Activated naive CD4-positive, alpha-beta T cell treated with anti-CD3 and anti-CD28 coated beads for 36 hours (primary cell): ENCODE measurements around the gene SLC25A26. TPM values are rescaled to one million over a fixed set of nuclear protein-coding genes. Genes with fewer than 3 reads are reported as not detected.
"Not testable (repeated sequence)": the region's sequence is repeated elsewhere in the genome, so short reads cannot be mapped to it uniquely, and the experiment has no call there.

Experiments used
- CTCF ChIA-PET: fragments of 350-600 bp; sonication (Branson Sonifier 250); formaldehyde crosslinking; loops from one replicate; lab custom pipeline; 2021; ENCODE audit warnings: antibody characterized with exemption; lab: Charles Lee
- DNase-seq: peaks from one replicate; pipeline ENCODE4 v3.0.0-alpha.2; 2020
- H3K27ac Mint-ChIP-seq: one replicate; pipeline ENCODE4 v1.8.0; 2021; ENCODE audit warnings: mild to moderate bottlenecking, mixed read lengths
- H3K27me3 Mint-ChIP-seq: one replicate; pipeline ENCODE4 v1.8.0; 2021; ENCODE audit warnings: low read depth, mixed read lengths
- H3K36me3 Mint-ChIP-seq: one replicate; pipeline ENCODE4 v1.8.0; 2021; ENCODE audit warnings: low read depth, mixed read lengths
- H3K4me1 Mint-ChIP-seq: one replicate; pipeline ENCODE4 v1.8.0; 2021; ENCODE audit warnings: low read depth, mixed read lengths
- H3K4me3 Mint-ChIP-seq: one replicate; pipeline ENCODE4 v1.8.0; 2021; ENCODE audit warnings: mild to moderate bottlenecking, moderate library complexity, mixed read lengths
- H3K9me3 Mint-ChIP-seq: one replicate; pipeline ENCODE4 v1.8.0; 2021; ENCODE audit warnings: mixed read lengths
- intact Hi-C: fragments of 100-400 bp; cut with micrococcal nuclease; formaldehyde crosslinking; loops from one replicate; pipeline ENCODE4 v1.15.1; 2023
- total RNA-seq, 2 experiments: library from RNA; stranded (reverse); gene quantifications; one replicate each; pipeline ENCODE4 v1.2.3, GENCODE V29; 2021

The SLC25A26 gene
- total RNA-seq, 2 experiments from 2014 or later, result 25.3 to 26.3 TPM

DNA sequence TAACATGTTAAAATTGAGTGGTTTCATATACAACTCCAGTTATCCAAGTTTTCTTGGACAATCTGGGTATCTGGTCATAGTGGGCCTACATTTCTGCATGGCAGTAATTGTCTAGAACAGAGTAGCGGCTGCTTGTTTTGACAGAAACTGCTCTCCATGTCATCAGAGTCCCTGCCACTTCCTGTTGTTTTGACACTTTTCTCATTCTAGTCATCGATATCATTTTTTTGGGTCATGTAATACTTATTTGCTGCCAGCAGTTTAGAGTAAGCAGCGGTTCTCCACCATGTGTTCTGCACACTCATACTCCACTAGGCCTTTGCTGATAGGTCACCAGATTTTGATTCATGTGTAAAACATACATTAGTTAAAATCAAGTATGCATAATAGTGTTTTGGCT is 81.5 kb downstream of the SLC25A26 start:
- DNase-seq, result peak; percentile 56
- Mint-ChIP-seq H3K27ac (peak overlapping the region; percentile 91), H3K4me3 (no peak overlapping the region), H3K9me3 (peaks cover 14% of the 10 kb centered on the region), H3K4me1 (peaks cover 72% of the 10 kb centered on the region), H3K36me3 (peaks cover 35% of the 10 kb centered on the region), H3K27me3 (no peaks in the 10 kb centered on the region)
- CTCF ChIA-PET, result interaction anchor here (0.9 to 1.3 kb wide), 2 partner anchors 27 to 106 kb away, joined by 3 to 4 read pairs; no protein-coding TSS in a partner anchor
- intact Hi-C loops, result loop anchor here (1.0 to 10.0 kb wide), 7 partner anchors 25 to 773 kb away; partner anchors contain the start of genes LRIG1 and SLC25A26

DNA sequence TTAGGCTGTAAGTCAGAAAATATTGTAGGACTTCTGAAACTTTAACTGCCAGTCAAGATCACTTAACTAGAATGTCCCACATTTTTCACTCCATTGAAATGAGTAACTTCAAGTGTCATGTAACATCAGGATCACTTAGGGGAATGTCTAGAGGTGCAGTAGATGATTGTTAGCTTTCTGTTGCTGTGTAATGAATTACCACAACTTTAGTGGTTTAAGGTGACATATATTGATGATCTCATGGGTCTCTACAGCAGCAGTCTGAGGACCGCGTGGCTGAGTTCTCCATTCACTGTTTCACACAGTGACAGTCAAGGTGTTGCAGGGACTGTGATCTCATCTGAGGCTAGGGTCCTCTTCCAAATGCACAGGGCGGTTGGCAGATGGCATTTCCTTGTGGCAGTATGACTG is 82.7 kb downstream of the SLC25A26 start:
- Mint-ChIP-seq H3K36me3 (peaks cover 35% of the 10 kb centered on the region), H3K4me1 (peaks cover 69% of the 10 kb centered on the region), H3K9me3 (peaks cover 14% of the 10 kb centered on the region), H3K27ac (peak overlapping the region; percentile 91), H3K4me3 (no peak overlapping the region), H3K27me3 (no peaks in the 10 kb centered on the region)
- DNase-seq, result peak; percentile 65
- intact Hi-C loops, result loop anchor here (1.0 to 10.0 kb wide), 5 partner anchors 27 to 771 kb away; partner anchors contain the start of gene SLC25A26
- CTCF ChIA-PET, result interaction anchor here (1.3 kb wide), 1 partner anchor 105 kb away, joined by 4 read pairs; no protein-coding TSS in a partner anchor

DNA sequence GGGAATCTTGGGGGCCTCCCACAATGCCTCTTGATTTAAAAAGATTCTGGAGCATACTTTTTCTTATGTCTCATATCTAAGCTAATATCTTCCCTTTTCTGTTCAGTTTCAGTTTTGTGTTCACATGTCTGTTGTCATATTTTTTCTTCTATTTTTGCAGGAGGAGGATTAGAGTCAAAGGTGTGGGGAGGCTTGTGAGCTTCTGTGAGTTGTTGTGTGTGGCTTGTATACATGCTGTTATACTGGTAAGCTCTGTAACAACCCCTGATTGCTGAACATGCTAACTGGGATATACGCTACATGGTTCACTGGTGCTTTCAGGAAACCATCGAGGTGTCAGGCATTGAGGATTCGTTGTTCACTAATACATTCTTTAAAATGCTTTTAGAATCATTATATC is 83.5 kb downstream of the SLC25A26 start:
- Mint-ChIP-seq H3K4me3 (no peak overlapping the region), H3K4me1 (peaks cover 64% of the 10 kb centered on the region), H3K36me3 (peaks cover 35% of the 10 kb centered on the region), H3K27ac (peak overlapping the region; percentile 91), H3K27me3 (no peaks in the 10 kb centered on the region), H3K9me3 (peaks cover 14% of the 10 kb centered on the region)
- intact Hi-C loops, result loop anchor here (10.0 kb wide), 1 partner anchor 771 kb away; no protein-coding TSS in a partner anchor
- no peak for DNase-seq
- CTCF ChIA-PET, result no interaction called here

DNA sequence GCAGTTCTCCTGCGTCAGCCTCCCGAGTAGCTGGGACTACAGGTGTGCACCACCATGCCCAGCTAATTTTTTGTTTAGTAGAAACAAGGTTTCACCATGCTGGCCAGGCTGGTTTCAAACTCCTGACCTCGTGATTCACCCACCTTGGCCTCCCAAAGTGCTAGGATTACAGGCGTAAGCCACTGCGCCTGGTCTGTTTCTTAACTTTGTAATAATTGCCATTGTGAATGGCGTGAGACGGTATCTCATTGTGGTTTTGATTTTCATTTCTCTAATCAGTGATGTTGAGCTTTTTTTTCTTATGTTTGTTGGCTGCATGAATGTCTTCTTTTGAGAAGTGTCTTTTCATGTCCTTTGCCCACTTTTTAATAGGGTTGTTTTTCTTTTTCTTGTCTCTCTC is 85.3 kb downstream of the SLC25A26 start:
- H3K27me3 Mint-ChIP-seq, H3K4me3 Mint-ChIP-seq, DNase-seq, H3K27ac Mint-ChIP-seq, CTCF ChIA-PET: not testable (repeated sequence)
- Mint-ChIP-seq H3K9me3 (peaks cover 14% of the 10 kb centered on the region), H3K36me3 (peaks cover 35% of the 10 kb centered on the region), H3K4me1 (peaks cover 57% of the 10 kb centered on the region)
- intact Hi-C loops, result loop anchor here (10.0 kb wide), 1 partner anchor 769 kb away; no protein-coding TSS in a partner anchor

DNA sequence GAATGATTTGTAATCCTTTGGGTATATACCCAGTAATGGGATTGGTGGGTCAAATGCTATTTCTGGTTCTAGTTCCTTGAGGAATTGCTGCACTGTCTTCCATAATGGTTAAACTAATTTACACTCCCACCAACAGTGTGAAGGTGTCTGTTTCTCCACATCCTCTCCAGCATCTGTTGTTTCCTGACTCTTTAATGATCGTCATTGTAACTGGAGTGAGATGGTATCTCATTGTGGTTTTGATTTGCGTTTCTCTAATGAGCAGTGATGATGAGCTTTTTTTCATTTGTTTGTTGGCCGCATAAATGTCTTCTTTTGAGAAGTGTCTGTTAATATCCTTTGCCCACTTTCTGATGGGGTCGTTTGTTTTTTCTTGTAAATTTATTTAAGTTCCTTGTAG is 86.2 kb downstream of the SLC25A26 start:
- DNase-seq, H3K27ac Mint-ChIP-seq, H3K27me3 Mint-ChIP-seq, CTCF ChIA-PET, H3K4me3 Mint-ChIP-seq: not testable (repeated sequence)
- peaks cover 34% of the 10 kb centered on the region for H3K36me3 Mint-ChIP-seq
- H3K9me3 Mint-ChIP-seq, result peaks cover 14% of the 10 kb centered on the region
- peaks cover 49% of the 10 kb centered on the region for H3K4me1 Mint-ChIP-seq
- intact Hi-C loops, result loop anchor here (10.0 kb wide), 1 partner anchor 768 kb away; no protein-coding TSS in a partner anchor

DNA sequence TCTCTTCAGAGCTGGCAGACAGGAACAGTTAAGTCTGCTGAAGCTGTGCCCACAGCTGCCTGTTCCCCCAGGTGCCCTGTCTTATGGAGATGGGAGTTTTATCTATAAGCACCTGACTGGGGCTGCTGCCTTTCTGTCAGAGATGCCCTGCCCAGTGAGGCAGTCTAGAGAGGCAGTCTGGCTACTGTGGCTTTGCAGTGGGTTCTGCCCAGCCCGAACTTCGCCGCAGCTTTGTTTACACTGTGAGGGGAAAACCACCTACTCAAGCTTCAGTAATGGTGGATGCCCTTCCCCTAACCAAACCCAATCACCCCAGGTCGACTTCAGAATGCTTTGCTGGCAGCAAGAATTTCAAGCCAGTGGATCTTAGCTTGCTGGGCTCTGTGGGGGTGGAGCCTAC is 91.2 kb downstream of the SLC25A26 start:
- Mint-ChIP-seq H3K9me3 (peaks cover 10% of the 10 kb centered on the region), H3K4me3 (no peak overlapping the region), H3K4me1 (peaks cover 28% of the 10 kb centered on the region), H3K36me3 (peaks cover 17% of the 10 kb centered on the region), H3K27me3 (no peaks in the 10 kb centered on the region), H3K27ac (no peak overlapping the region)
- DNase-seq, result no peak
- intact Hi-C loops, result no loop called here
- CTCF ChIA-PET, result no interaction called here

DNA sequence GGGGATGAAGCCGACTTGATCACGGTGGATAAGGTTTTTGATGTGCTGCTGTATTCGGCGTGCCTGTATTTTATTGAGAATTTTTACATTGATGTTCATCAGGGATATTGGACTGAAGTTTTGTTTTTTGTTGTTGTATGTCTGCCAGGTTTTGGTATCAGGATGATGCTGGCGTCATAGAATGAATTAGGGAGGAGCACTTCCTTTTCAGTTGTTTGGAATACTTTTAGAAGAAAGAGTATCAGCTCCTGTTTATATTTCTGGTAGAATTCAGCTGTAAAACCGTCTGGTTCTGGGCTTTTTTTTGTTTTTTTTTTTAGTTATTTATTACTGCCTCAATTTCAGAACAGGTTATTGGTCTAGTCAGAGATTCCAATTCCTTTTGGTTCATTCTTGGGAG is 93.7 kb downstream of the SLC25A26 start:
- peaks cover 22% of the 10 kb centered on the region for H3K36me3 Mint-ChIP-seq
- intact Hi-C loops, result no loop called here
- H3K4me3 Mint-ChIP-seq, result no peak overlapping the region
- no peaks in the 10 kb centered on the region for H3K27me3 Mint-ChIP-seq
- peaks cover 10% of the 10 kb centered on the region for H3K9me3 Mint-ChIP-seq
- peaks cover 19% of the 10 kb centered on the region for H3K4me1 Mint-ChIP-seq
- DNase-seq, result no peak
- CTCF ChIA-PET, result no interaction called here
- H3K27ac Mint-ChIP-seq, result no peak overlapping the region

DNA sequence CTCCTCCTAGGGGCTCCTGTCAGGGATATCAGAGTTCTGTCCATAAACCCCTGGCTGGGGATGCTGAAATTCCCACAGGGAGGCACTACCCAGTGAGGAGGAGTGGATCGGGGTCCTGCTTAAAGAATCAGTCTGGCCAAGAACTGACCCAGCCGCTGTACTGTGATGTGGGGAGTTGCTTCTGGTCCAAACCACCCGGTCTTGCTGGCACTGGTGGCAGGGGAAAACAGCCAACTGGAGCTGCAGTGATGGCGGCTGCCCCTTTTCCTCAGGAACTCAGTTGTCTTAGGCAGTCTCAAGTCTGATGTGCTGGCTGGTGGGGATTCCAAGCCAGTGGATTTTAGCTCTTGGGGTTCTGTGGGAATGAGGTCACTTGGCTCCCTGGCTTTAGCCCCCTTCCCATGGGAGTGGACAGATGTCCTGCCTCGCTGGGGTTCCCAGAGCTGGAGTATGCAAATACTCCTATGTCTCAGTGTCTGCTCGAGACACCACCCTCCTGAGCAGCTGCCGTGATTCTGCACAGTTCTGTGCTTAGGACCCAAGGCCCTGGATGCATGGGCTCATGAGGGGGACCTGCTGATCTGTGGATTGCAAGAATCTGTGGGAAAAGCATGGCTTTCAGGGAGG is 97.1 kb downstream of the SLC25A26 start:
- Mint-ChIP-seq H3K4me3 (no peak overlapping the region), H3K27me3 (no peaks in the 10 kb centered on the region), H3K36me3 (peaks cover 34% of the 10 kb centered on the region), H3K27ac (no peak overlapping the region), H3K4me1 (peaks cover 22% of the 10 kb centered on the region), H3K9me3 (peaks cover 6% of the 10 kb centered on the region)
- CTCF ChIA-PET, result interaction anchor here (0.6 to 1.5 kb wide), 3 partner anchors 65 to 497 kb away, joined by 3 to 5 read pairs (median 4); no protein-coding TSS in a partner anchor
- intact Hi-C loops, result no loop called here
- no peak for DNase-seq

DNA sequence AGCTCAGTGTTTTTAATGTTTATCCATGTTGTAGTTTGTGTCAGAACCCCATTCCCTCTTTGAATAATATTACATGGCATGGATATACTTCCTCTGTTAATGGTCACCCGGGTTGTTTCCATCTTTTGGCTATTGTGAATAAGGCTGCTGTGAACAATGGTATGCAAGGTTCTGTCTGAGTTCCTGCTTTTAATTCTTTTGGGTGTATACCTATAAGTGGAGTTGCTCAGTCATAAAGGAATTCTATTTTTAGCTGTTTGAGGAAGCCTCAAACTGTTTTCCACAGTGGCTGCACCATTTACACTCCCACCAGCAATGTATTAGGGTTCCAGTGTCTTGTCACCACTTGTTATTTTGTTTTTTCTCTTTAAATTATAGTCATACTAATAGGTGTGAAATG is 99.6 kb downstream of the SLC25A26 start:
- no peak for DNase-seq
- Mint-ChIP-seq H3K4me3 (no peak overlapping the region), H3K27me3 (no peaks in the 10 kb centered on the region), H3K4me1 (peaks cover 10% of the 10 kb centered on the region), H3K36me3 (peaks cover 28% of the 10 kb centered on the region), H3K9me3 (peaks cover under 1% of the 10 kb centered on the region), H3K27ac (no peak overlapping the region)
- CTCF ChIA-PET, result no interaction called here
- intact Hi-C loops, result no loop called here

DNA sequence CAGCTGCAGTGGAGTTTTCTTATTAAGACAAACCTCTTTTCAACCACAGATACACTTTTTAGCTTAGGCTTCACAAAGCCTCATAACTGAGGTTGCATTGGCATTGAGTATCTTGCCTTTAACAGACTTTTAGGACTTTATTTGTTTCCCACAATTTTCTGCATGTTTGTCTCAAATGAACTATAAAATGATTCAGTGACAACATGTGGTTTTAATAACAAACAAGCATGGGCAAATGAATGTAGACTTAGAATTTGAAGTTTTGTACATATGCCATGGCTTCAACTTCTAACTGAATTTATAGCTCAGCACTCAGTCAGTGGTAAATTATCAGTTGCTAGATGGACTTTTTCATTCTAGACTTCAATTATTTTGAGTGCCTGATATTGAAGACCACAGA is 101.6 kb downstream of the SLC25A26 start:
- intact Hi-C loops, result no loop called here
- Mint-ChIP-seq H3K9me3 (no peaks in the 10 kb centered on the region), H3K4me1 (peaks cover 12% of the 10 kb centered on the region), H3K36me3 (peaks cover 19% of the 10 kb centered on the region), H3K4me3 (no peak overlapping the region), H3K27ac (no peak overlapping the region), H3K27me3 (no peaks in the 10 kb centered on the region)
- CTCF ChIA-PET, result no interaction called here
- DNase-seq, result no peak

DNA sequence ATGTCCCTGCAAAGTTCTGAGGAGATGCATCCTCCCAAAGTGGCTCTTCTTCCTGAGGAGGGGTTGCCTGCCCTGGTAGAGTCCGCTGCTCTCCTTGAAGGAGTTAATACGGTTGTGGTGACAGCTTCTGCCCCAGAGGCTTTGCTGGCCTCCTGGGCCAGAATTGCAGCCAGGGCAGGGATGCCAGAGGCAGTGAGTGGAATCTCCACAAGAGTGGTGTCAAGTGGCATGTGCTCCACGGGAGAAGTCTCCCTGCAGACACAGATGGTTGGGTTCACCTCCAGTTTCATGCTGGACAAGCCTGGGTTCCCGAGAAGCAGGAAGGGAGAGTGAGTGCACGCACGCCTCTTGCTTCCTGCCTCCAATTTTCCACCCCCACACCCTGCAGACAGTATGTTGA is 105.5 kb downstream of the SLC25A26 start:
- DNase-seq, result no peak
- intact Hi-C loops, result no loop called here
- Mint-ChIP-seq H3K9me3 (no peaks in the 10 kb centered on the region), H3K4me1 (peaks cover 7% of the 10 kb centered on the region), H3K27me3 (no peaks in the 10 kb centered on the region), H3K4me3 (no peak overlapping the region), H3K36me3 (peaks cover 3% of the 10 kb centered on the region), H3K27ac (no peak overlapping the region)
- CTCF ChIA-PET, result no interaction called here

DNA sequence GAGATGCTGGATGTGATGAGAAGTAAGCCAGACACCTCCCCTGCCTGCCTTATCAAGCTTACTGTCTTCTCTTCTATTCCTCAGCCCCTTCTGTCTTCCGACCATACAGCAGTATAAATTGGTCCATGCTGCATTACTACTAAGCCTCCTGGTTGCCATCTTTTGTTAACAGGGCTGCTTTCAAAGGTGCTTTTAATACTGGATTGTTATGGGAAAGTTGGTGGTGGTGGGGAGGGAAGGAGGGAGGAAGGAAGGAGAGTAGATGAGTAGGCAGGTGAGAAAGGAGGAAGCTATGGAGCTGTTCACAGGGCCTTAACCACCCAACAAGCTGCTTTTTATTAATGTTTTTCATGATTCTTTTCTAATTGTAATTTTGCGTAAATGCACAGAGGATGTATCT is 114.9 kb downstream of the SLC25A26 start:
- Mint-ChIP-seq H3K36me3 (peaks cover 3% of the 10 kb centered on the region), H3K27ac (no peak overlapping the region), H3K27me3 (no peaks in the 10 kb centered on the region), H3K4me1 (peaks cover 25% of the 10 kb centered on the region), H3K9me3 (no peaks in the 10 kb centered on the region), H3K4me3 (no peak overlapping the region)
- intact Hi-C loops, result loop anchor here (2.0 kb wide), 1 partner anchor 33 kb away; no protein-coding TSS in a partner anchor
- DNase-seq, result no peak
- CTCF ChIA-PET, result no interaction called here

DNA sequence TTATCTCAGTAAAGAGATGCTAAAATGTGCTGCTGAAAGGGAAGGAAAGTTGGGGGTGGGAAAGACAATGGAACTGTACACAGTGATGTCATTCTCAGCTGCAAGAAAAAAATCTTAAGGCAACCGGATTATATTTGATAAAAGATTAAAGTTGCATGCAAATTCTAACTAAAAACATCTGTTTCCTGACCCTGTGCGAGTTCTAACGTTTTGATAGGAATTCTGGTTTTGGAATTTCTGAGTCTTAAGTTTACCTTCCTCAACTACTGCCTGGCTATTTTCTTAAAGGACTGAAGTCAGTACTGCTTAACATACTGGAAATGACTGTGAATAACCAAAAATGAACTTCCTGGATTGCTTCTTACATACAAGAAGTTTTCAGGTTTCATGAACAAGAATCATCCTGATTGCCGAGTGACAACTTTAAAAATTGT is 115.5 kb downstream of the SLC25A26 start:
- Mint-ChIP-seq H3K27me3 (no peaks in the 10 kb centered on the region), H3K36me3 (peaks cover 3% of the 10 kb centered on the region), H3K4me3 (no peak overlapping the region), H3K9me3 (no peaks in the 10 kb centered on the region), H3K4me1 (peaks cover 25% of the 10 kb centered on the region), H3K27ac (peak overlapping the region; percentile 16)
- CTCF ChIA-PET, result no interaction called here
- intact Hi-C loops, result loop anchor here (2.0 kb wide), 1 partner anchor 34 kb away; no protein-coding TSS in a partner anchor
- DNase-seq, result no peak
